HG03354 (cell line): Measurements from ENCODE around the gene CTCF.

Source experiments
- ATAC-seq: cut with Tn5 transposase; IDR thresholded peaks from one replicate; pipeline ENCODE4 v1.9.1; 2021; ENCODE audit warnings: mild to moderate bottlenecking; ENCODE audit not compliant: unreplicated experiment, poor library complexity, severe bottlenecking

The CTCF gene

GRCh38 chr16:67580202-67580601, 17.9 kb downstream of the CTCF start:
- ATAC-seq = no peak

GRCh38 chr16:67593288-67593687, 31.0 kb downstream of the CTCF start:
- ATAC-seq = no peak

- ATAC-seq = no peak
Observed at GRCh38 chr16:67593701-67594100, 31.4 kb downstream of the CTCF start.

- ATAC-seq = no peak
Observed at GRCh38 chr16:67594256-67594915, 32.1 kb downstream of the CTCF start.

GRCh38 chr16:67594956-67595355, 32.6 kb downstream of the CTCF start:
- ATAC-seq = no peak

DNA sequence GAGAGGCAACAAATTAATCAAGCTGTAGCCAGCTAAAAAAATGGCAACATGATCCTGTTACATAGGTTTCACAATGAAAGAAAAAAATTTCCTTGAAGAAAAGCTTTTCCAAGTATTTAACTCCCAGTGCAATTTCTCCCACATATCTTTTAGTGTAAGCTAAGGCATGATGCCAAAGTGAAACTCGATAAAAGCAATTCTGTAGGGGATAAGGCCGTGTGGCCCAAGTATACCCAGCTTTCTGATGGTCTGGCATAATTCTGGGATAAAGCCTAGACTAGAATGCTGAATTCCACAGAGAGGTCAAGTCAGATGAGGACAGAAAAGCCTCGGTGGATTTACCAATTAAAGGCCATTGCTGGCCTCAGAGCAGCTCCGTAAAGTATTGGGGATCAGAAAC, 36.2 kb downstream of the CTCF start:
- ATAC-seq = no peak

GRCh38 chr16:67605641-67606040, 43.3 kb downstream of the CTCF start:
- no peak for ATAC-seq

DNA sequence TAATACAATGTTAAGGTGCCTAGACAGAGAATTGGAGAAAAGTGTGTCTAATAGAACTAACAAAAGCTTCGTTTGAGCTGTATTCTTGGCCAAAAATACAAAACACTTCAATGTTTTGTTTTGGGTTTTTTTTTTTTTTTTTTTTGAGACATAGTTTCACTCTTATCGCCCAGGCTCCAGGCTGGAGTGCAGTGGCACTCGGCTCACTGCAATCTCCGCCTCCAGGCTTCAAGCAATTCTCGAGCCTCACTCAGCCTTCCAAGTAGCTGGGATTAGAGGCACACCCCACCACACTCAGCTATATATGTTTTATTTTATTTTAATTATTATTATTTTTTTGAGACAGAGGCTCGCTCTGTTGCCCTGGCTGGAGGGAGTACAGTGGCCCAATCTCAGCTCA, 44.3 kb downstream of the CTCF start:
- ATAC-seq = no peak

- no peak for ATAC-seq
Observed at GRCh38 chr16:67608364-67608763, 46.0 kb downstream of the CTCF start.

DNA sequence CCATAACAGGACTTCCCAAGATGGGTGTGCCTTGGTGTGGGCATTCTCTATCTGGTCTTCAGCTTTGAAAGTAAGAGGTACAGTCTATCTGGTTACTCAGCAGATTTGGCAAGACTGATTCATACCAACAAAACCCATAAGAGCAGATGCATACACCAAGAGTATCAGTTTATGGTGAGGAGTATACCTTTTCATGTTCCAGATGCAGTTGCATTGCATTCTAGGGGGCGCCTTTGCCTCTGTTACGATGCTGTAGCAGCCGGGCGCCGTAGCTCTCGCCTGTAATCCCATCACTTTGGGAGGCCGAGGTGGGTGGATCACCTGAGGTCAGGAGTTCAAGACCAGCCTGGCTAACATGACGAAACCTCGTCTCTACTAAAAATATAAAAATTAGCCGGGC, 51.5 kb downstream of the CTCF start:
- no peak for ATAC-seq

DNA sequence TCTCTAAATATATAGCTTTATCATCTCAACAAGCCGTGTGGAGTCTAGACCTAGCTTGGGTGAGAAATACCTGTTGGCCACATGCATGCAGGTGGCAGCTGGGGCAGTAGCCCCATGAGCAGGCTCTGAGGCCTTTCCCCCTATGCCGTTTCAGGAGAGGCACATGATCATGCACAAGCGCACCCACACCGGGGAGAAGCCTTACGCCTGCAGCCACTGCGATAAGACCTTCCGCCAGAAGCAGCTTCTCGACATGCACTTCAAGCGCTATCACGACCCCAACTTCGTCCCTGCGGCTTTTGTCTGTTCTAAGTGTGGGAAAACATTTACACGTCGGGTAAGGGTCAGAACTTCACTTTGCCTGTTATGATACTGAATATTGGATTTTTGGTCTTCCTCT, 65.9 kb downstream of the CTCF start:
- ATAC-seq = no peak

GRCh38 chr16:67632415-67633172, 70.3 kb downstream of the CTCF start:
- ATAC-seq = no peak

- ATAC-seq = no peak
Observed at GRCh38 chr16:67636713-67637112, 74.4 kb downstream of the CTCF start.

DNA sequence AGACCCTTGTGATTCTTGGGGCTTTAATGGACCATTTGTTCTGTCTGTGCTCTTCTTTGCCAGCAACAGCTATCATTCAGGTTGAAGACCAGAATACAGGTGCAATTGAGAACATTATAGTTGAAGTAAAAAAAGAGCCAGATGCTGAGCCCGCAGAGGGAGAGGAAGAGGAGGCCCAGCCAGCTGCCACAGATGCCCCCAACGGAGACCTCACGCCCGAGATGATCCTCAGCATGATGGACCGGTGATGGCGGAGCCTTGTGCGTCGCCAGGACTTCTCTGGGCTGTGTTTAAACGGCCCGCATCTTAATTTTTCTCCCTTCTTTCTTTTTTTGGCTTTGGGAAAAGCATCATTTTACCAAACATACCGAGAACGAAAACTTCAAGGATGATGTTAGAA, 75.3 kb downstream of the CTCF start:
- ATAC-seq = no peak

DNA sequence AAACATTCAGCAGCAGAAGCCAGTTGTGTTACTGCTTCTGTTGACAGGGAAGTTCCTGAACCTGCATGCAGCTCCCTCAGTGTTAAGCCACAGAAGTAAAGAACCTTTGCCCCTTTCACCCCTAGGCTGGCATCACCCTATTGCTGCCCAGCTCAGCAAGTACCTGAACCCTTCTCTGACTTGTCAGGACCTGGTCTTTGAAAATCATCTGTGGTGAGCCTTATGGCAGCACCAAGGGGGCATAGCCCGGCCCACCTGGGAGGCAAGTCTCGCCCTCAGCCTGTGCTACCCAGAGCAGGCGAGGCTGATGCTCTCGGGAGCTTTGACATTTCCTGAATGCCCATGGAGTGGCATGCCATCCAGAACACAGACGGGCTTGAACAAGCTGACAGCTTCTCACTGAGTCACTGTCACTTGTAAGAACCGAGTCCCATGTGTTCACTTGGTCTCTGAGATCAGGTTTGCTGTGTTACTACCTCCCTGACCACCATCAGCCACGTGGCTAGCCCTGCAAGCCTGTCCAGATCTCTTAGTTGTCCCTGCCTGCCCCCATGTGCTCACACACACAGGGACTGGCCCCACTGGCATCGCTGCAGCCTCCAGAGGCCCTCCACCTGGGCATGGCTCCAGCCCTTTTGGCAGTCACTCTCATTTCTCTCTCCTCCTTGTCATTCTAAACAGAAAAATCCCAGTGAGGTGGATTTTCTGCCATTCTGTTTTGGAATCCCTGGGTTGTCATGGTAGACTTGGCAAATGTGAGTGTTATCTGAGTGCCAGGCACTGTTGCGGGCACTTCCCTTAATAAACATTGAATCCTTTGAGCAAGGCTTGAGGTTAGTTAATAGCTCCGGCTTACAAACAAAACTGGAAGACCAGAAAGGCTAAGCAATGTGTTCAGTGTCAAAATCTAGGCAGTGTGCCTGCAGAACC, 79.7 kb downstream of the CTCF start:
- no peak for ATAC-seq

- ATAC-seq = no peak
Observed at GRCh38 chr16:67644038-67644437, 81.7 kb downstream of the CTCF start.

- ATAC-seq = no peak
Observed at GRCh38 chr16:67645397-67646121, 83.2 kb downstream of the CTCF start.

- no peak for ATAC-seq
Observed at GRCh38 chr16:67647111-67647651, 84.9 kb downstream of the CTCF start.

DNA sequence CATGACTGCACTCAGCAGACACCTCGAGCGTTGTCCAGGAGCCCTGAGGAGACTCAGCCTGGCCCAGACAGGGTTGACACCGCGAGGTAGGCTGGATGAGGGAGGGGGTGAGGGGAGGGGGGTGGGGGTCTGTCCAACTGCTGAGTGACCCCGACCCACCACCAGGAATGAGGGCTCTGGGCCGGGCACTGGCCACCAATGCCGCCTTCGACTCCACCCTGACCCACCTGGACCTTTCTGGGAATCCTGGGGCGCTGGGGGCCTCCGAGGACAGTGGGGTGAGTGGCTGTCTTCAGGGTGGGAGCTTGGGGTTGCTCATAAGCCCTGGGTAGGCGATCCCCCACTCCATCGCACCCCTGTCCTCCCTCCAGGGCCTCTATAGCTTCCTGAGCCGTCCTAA, 85.4 kb downstream of the CTCF start:
- ATAC-seq = no peak
